SK-N-SH (cell line): ENCODE measurements around the gene ZNF132. TPM values are rescaled to one million over a fixed set of nuclear protein-coding genes. Genes with fewer than 3 reads are reported as not detected.

ENCODE experiments used
- CTCF ChIA-PET: fragments of 300-600, 350-600 bp; formaldehyde crosslinking; extraction: SDS; loops from one replicate; lab custom pipeline; 2021; lab: Yijun Ruan, JAX
- POLR2A ChIA-PET: fragments of 350-600 bp; sonication (Branson Sonifier 250); formaldehyde crosslinking; extraction: SDS; loops from one replicate; lab custom pipeline; 2020; ENCODE audit warnings: antibody characterized with exemption, inconsistent platforms; lab: Yijun Ruan, JAX
- DNase-seq: peaks from one replicate; pipeline ENCODE4 v3.0.0; 2012
- H2AFZ ChIP-seq: fragments of 200-600 bp; sonication (generic); 2 replicates; pipeline ENCODE4 v1.8.1; 2016; ENCODE audit warnings: antibody characterized with exemption, mild to moderate bottlenecking, low read depth
- H3F3A ChIP-seq: fragments of 200-600 bp; sonication (generic); replicated peaks from 2 replicates; pipeline ENCODE3; 2016; ENCODE audit warnings: antibody characterized with exemption, mild to moderate bottlenecking; ENCODE audit not compliant: insufficient read depth
- H3K27ac ChIP-seq, 2 experiments: fragments of 200-500 bp in 1 of 2; fragments of 200-600 bp in 1 of 2; sonication (Bioruptor generic) in 1 of 2; sonication (generic), shearing (Covaris generic) in 1 of 2; 2 replicates each; pipeline versions ENCODE4 v1.5.1 to v1.6.1; 2014 to 2016; ENCODE audit warnings: low read depth in 2 of 2, inconsistent platforms in 1 of 2, low read length in 1 of 2, mild to moderate bottlenecking in 1 of 2, mixed read lengths in 1 of 2
- H3K27me3 ChIP-seq: fragments of 200-600 bp; sonication (generic), shearing (Covaris generic); 2 replicates; pipeline ENCODE4 v1.6.1; 2016; ENCODE audit warnings: mixed run types; ENCODE audit not compliant: insufficient read depth
- H3K36me3 ChIP-seq, 2 experiments: fragments of 200-500 bp in 1 of 2; fragments of 200-600 bp in 1 of 2; sonication (Bioruptor generic) in 1 of 2; sonication (generic) in 1 of 2; replicated peaks in 1 of 2; 2 replicates each; pipeline versions ENCODE3 to v1.5.1; 2014 to 2016; ENCODE audit warnings: low read length in 1 of 2, mild to moderate bottlenecking in 1 of 2; ENCODE audit not compliant: insufficient read depth in 2 of 2, control insufficient read depth in 1 of 2
- H3K4me1 ChIP-seq, 2 experiments: fragments of 200-500 bp in 1 of 2; fragments of 200-600 bp in 1 of 2; sonication (Bioruptor generic) in 1 of 2; sonication (generic), shearing (Covaris generic) in 1 of 2; 2 replicates each; pipeline versions ENCODE4 v1.5.1 to v1.6.1; 2014 to 2016; ENCODE audit warnings: low read depth in 1 of 2, low read length in 1 of 2, mixed run types in 1 of 2; ENCODE audit not compliant: insufficient read depth in 2 of 2, control insufficient read depth in 1 of 2
- H3K4me2 ChIP-seq: fragments of 200-600 bp; sonication (generic), shearing (Covaris generic); 2 replicates; pipeline ENCODE4 v1.6.1; 2017; ENCODE audit warnings: mixed run types
- H3K4me3 ChIP-seq, 2 experiments: fragments of 200-500 bp in 1 of 2; fragments of 200-600 bp in 1 of 2; sonication (Bioruptor generic) in 1 of 2; sonication (generic), shearing (Covaris generic) in 1 of 2; 2 replicates each; pipeline versions ENCODE4 v1.5.1 to v1.8.1; 2014 to 2016; ENCODE audit warnings: low read depth in 2 of 2, inconsistent platforms in 1 of 2, low read length in 1 of 2, mild to moderate bottlenecking in 1 of 2, mixed read lengths in 1 of 2, moderate library complexity in 1 of 2
- H3K79me2 ChIP-seq: fragments of 200-600 bp; sonication (generic); 2 replicates; pipeline ENCODE4 v1.8.1; 2017; ENCODE audit warnings: mild to moderate bottlenecking; ENCODE audit not compliant: insufficient read depth
- H3K9ac ChIP-seq: fragments of 200-600 bp; sonication (generic); 2 replicates; pipeline ENCODE4 v1.6.1; 2017; ENCODE audit warnings: mixed run types
- H3K9me2 ChIP-seq: fragments of 200-600 bp; sonication (generic); 2 replicates; pipeline ENCODE4 v1.6.1; 2017; ENCODE audit warnings: mixed run types
- H3K9me3 ChIP-seq: fragments of 200-600 bp; sonication (generic); 2 replicates; pipeline ENCODE4 v1.6.1; 2017; ENCODE audit warnings: mixed run types, mild to moderate bottlenecking, moderate library complexity
- H4K20me1 ChIP-seq: fragments of 200-600 bp; sonication (generic); 2 replicates; pipeline ENCODE4 v1.6.1; 2017; ENCODE audit warnings: mild to moderate bottlenecking, mixed run types; ENCODE audit not compliant: insufficient read depth
- ELF1 ChIP-seq: IDR thresholded peaks from 2 replicates; pipeline ENCODE4 v1.4.0; 2012
- FOSL2 ChIP-seq: IDR thresholded peaks from 2 replicates; pipeline ENCODE4 v1.4.0; 2012; ENCODE audit warnings: low read depth, mild to moderate bottlenecking, moderate library complexity, borderline replicate concordance
- FOXM1 ChIP-seq: IDR thresholded peaks from 2 replicates; pipeline ENCODE4 v1.4.0; 2012; ENCODE audit warnings: low read depth, mild to moderate bottlenecking
- IRF3 ChIP-seq: fragments of 150-350 bp; IDR thresholded peaks from 2 replicates; pipeline ENCODE4 v1.6.1; 2016; ENCODE audit warnings: mild to moderate bottlenecking, low read depth, low read length
- MEF2A ChIP-seq: IDR thresholded peaks from 2 replicates; pipeline ENCODE4 v1.4.0; 2012; ENCODE audit warnings: low read depth, borderline replicate concordance
- NFIC ChIP-seq: IDR thresholded peaks from 2 replicates; pipeline ENCODE4 v1.4.0; 2012; ENCODE audit warnings: borderline replicate concordance
- PBX3 ChIP-seq: IDR thresholded peaks from 2 replicates; pipeline ENCODE4; 2012
- RAD21 ChIP-seq: IDR thresholded peaks from 2 replicates; pipeline ENCODE4 v1.6.1; 2012; ENCODE audit warnings: mild to moderate bottlenecking, low read length
- RXRA ChIP-seq: IDR thresholded peaks from 2 replicates; pipeline ENCODE4 v1.4.0; 2012; ENCODE audit warnings: low read depth, mild to moderate bottlenecking, borderline replicate concordance
- TAF1 ChIP-seq: IDR thresholded peaks from 2 replicates; pipeline ENCODE4 v1.6.1; 2012; ENCODE audit warnings: low read depth, mild to moderate bottlenecking, low read length, moderate library complexity, borderline replicate concordance
- USF1 ChIP-seq: IDR thresholded peaks from 2 replicates; pipeline ENCODE4 v1.4.0; 2012; ENCODE audit warnings: low read depth, borderline replicate concordance
- ZBTB33 ChIP-seq: IDR thresholded peaks from 2 replicates; pipeline ENCODE4 v1.4.0; 2012; ENCODE audit warnings: low read depth, borderline replicate concordance
- WGBS: methylation state at CpG from one replicate; pipeline ENCODE4 v1.1.6; 2017; ENCODE audit warnings: low lambda C conversion rate; 5-methylcytosine and 5-hydroxymethylcytosine counted together
- polyA plus RNA-seq, 3 experiments: library from polyadenylated mRNA; depleted of rRNA; stranded (reverse); fragments of >200 nt; gene quantifications; 2 replicates each; pipeline ENCODE4 v1.2.3, GENCODE V29; 2012

ZNF132 gene
- polyA plus RNA-seq, 1 of the 3 experiments (the other 2 are of a cell fraction), result 1.3 TPM

GRCh38 chr19:58397533-58398037 lies 42.4 kb downstream of the ZNF132 start:
- H3K9ac ChIP-seq, result no peak overlapping the region
- TF ChIP-seq RXRA, result no peak
- DNase-seq, result no peak
- ChIA-PET CTCF (no interaction called here), POLR2A (interaction anchor here (2.0 kb wide), 1 partner anchor 10 kb away, joined by 5 read pairs; no protein-coding TSS in a partner anchor)
- no peaks in the 10 kb centered on the region for H3K27me3 ChIP-seq
- 94% methylated on average over 7 of the region's 7 CpGs for WGBS
- no peak overlapping the region; a peak in 1 of 4 replicates for H3K27ac ChIP-seq
- peaks cover 19 to 28% of the 10 kb centered on the region in 2 experiments for H3K36me3 ChIP-seq
- peaks cover 6 to 20% of the 10 kb centered on the region in 2 experiments; a peak in 2 of 4 replicates for H3K4me1 ChIP-seq
- peaks cover 38% of the 10 kb centered on the region for H3F3A ChIP-seq
- no peak overlapping the region for H3K4me3 ChIP-seq
- peaks cover 19% of the 10 kb centered on the region for H3K79me2 ChIP-seq
- no peak overlapping the region for H3K4me2 ChIP-seq
- peaks cover 4% of the 10 kb centered on the region for H4K20me1 ChIP-seq
- no peak overlapping the region for H2AFZ ChIP-seq
- no peaks in the 10 kb centered on the region for H3K9me2 ChIP-seq
- H3K9me3 ChIP-seq, result no peaks in the 10 kb centered on the region

- Histone ChIP-seq H3F3A (peaks cover 40% of the 10 kb centered on the region), H3K9me3 (no peaks in the 10 kb centered on the region), H2AFZ (no peak overlapping the region), H3K79me2 (peaks cover 19% of the 10 kb centered on the region), H3K27ac (no peak overlapping the region; a peak in 1 of 4 replicates), H3K9ac (no peak overlapping the region), H3K4me1 (peaks cover 6 to 16% of the 10 kb centered on the region in 2 experiments; a peak in 2 of 4 replicates), H4K20me1 (peaks cover 10% of the 10 kb centered on the region), H3K4me3 (no peak overlapping the region), H3K36me3 (peaks cover 21 to 30% of the 10 kb centered on the region in 2 experiments), H3K4me2 (no peak overlapping the region), H3K9me2 (no peaks in the 10 kb centered on the region), H3K27me3 (no peaks in the 10 kb centered on the region)
- no peak for DNase-seq
- TF ChIP-seq ZBTB33 (no peak), IRF3 (no peak), NFIC (no peak), TAF1 (no peak), PBX3 (no peak), FOSL2 (no peak), RAD21 (no peak), USF1 (no peak), FOXM1 (no peak), MEF2A (no peak), ELF1 (no peak)
- ChIA-PET POLR2A (no interaction called here), CTCF (no interaction called here)
- 96% methylated on average over 42 of the region's 58 CpGs for WGBS
Measured at GRCh38 chr19:58396691-58397532, 43.0 kb downstream of the ZNF132 start.
